GM12892 (cell line): ENCODE results near the gene SCAMP1.

Source experiments
- POLR2A ChIP-seq: IDR thresholded peaks from 2 replicates; pipeline ENCODE4 v1.6.1; 2011; ENCODE audit warnings: low read depth, low read length, control low read depth
- POLR2AphosphoS5 ChIP-seq: IDR thresholded peaks from 2 replicates; pipeline ENCODE4 v1.6.1; 2011; ENCODE audit warnings: low read depth, low read length, control low read depth
- TAF1 ChIP-seq: IDR thresholded peaks from 2 replicates; pipeline ENCODE4 v1.6.1; 2011; ENCODE audit warnings: low read depth, mild to moderate bottlenecking, control low read depth, low read length, borderline replicate concordance

DNA sequence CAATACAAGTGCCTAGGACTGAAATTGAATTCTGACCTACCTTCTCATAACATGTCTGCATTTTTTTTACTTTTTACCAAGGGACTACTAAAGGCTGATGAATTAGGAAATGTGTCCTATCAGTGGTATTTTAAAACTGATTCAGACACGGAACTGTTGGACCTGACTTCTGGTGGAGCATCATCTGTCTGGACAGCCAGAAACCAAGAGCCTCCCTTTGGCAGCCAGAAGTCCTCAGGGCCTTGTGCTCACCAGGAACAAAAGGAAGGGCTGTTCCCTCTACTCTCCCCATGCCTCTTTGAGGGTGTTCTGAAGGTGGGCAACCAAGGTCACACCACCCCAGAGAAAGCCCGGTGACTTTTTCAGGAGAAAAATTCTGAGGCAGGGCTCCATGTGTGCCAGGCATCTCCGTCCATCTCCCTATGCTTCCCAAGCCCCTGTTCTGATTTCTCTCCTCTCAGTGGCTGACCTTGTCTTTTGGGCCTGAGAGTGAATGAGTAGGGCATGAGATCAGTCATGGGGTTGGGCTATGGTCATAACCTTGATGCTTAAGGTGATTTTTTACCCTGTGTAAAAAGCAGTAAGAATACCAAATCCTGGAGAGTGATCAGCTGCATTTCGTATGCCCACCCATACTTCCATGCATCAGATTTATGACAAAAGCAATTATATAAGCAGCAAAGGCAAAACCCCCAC lies 143.7 kb downstream of the SCAMP1 start:
- no peak for TF ChIP-seq POLR2A
- no peak for TF ChIP-seq TAF1
- TF ChIP-seq POLR2AphosphoS5 = no peak
